KBM-7 (cell line): ENCODE data around the gene ZNF865.
A peak's percentile ranks its signal among the peaks of the same experiment; 100 is the strongest.
"Not testable (repeated sequence)": the region's sequence is repeated elsewhere in the genome, so short reads cannot be mapped to it uniquely, and the experiment has no call there.

Source experiments
- DNase-seq: peaks from one replicate; pipeline ENCODE4 v3.0.0-alpha.2; 2015
- in situ Hi-C: fragments of 300-500 bp; cut with MboI; formaldehyde crosslinking; loops from 2 replicates; pipeline ENCODE4 v1.14.3; 2020; ENCODE audit warnings: low sequenced_read_pairs, low pct_unique_long_range_greater_than_20kb, mixed read lengths

The ZNF865 gene

DNA sequence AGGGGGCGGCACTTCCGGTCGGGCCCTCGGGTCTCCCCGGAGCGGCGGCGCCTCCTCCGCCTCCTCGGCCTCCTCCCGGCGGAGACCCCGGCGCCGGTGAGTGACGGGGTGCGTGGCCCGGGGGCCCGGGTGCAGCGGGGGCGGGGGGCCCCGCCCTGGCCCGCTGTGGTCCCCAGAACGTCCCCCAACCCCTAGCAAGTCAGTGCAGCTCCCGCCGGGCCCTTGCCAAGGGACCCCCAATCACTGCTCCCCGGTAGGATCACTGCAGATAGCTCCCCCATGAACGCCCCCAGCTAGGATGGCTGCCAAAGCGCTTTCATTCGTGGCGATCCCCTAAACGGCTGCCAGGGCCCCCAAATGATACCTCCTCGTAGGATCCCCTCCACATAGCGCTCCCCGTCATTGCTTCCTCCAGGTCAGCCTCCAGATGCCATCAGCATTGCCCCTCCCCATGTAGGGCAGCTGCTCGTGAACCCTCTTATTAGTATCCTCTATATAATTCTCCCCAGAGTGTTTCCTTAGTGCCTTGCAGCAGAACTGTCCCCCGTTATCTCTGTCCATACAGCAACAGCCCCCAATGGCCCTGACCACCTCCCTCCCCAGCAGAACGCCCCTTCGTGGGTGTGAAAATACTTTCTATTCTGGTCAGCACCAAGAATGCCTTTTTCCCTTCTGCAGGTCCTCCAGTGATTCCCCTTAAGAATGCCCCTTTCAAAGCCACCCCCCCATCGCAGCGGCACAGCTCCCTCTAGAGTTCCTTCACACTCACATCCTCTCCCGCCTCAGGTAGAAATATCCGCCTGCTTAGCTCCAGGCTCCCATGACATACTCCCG, at the start of gene ZNF865:
Gene ZNF865, plus strand, starts transcription at position 11 of the 834 bp plus-strand sequence. CDS start 7,972 bp downstream, outside the sequence.
- in situ Hi-C loops, result no loop called here
- DNase-seq, result peak; percentile 86

DNA sequence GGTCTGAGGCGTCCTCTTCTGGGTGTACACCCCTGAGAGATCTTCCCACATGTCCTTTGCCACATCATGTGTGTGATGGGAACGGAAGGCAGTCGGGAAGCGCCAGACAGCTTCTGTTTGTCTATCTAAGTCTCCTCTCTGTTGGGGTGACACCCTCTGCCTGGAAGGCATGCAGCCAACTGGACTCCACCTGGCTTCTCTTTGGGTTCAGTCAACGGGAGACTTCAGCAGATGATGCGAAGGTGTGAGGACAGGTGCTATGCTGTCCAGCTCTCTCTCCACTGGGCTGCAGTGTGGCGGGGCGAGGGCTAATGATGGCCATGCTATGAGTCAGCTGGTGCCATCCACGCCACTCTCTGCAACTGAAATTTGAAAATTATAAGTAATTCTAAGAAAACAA, 45.8 kb upstream of the ZNF865 start:
- in situ Hi-C loops, result no loop called here
- DNase-seq, result no peak

DNA sequence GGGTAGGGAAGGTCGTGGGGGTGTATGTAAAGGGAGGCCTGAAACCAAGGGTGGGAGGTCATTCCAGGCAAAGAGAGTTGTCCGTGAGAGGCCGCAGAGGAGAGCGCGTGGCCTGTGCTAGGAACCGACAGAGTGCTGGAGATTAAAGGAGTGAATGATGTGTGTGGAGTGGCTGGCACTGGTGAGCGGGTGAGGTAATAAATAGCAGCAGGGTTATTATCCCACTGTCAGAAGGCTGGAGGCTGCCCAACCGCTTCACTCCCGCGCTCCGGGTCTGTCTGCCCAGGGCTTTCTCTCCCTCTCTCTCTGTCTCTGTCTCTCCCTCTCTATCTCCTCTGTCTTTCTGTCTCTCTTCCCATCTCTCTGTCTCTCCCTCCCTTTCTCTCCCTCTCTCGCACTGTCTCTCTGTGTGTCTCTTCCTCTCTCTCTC, 42.2 kb upstream of the ZNF865 start:
- in situ Hi-C loops, result no loop called here
- no peak for DNase-seq

DNA sequence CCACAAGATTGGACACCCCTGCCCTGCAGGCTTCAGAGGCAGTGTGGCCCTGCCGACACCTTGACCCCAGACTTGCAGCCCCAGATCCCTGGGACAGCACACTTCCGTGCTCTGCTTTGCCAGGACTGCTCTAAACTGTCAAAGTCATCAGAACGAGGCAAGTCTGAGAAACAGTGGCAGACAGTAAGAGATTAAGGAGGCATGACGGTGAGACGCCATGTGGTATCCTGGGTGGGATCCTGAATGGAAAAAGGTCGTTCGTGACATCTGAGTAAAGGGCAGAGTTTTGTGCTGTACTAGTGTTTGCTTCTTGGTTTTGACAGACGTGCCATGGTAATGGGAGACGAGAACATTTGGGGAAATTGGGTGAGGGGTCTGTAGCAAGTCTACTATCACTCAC, 38.6 kb upstream of the ZNF865 start:
- in situ Hi-C loops, result no loop called here
- no peak for DNase-seq

DNA sequence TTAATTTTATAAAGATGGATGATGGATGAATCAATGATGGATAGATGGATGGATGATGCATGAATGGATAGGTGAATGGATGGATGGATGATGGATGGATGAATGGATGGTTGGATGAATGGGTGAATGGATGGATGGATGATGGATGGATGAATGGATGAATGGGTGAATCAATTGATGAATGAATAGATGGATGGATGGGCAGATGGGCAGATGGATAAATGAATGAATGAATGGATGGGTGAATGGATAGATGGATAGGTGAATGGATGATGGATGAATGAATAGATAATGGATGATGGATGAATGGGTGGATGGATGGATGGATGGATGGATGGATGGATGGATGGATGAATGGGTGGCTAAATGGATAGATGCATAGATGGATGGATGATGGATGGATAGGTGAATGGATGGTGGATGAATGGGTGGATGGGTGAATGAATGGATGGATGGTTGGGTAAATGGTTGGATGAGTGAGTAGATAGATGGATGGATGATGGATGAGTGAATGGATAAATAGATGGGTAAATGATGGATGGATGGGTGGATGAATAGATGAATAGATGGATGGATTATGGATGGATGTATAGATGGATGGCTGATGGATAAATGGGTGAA, 37.6 kb upstream of the ZNF865 start:
- in situ Hi-C loops, result no loop called here
- DNase-seq, result no peak

DNA sequence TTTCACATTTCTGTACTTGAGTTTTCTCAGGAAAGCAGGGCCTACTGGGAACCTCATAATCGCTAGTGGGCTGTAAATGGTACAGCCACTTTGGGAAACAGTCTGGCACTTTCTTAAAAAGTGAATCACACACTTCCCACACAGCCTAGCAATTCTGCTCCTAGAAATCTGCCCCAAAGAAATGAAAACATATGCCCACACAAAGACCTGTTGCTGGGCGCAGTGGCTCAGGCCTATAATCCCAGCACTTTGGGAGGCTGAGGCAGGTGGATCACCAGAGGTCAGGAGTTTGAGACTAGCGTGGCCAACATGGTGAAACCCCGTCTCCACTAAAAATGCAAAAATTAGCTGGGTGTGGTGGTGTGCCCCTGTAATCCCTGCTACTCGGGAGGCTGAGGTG, 36.0 kb upstream of the ZNF865 start:
- DNase-seq, in situ Hi-C loops: not testable (repeated sequence)

DNA sequence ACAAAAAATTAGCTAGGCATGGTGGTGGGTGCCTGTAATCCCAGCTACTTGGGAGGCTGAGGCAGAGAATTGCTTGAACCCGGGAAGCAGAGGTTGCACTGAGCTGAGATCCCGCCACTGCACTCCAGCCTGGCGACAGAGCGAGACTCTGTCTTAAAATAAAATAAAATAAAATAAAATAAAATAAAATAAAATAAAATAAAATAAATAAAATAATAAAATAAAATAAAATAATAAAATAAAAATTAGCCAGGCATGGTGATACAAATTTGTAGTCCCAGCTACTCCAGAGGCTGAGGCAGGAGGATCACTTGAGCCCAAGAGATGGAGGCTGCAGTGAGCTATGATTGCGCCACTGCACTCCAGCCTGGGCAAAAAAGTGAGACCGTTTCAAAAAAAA, 31.5 kb upstream of the ZNF865 start:
- DNase-seq, in situ Hi-C loops: not testable (repeated sequence)

DNA sequence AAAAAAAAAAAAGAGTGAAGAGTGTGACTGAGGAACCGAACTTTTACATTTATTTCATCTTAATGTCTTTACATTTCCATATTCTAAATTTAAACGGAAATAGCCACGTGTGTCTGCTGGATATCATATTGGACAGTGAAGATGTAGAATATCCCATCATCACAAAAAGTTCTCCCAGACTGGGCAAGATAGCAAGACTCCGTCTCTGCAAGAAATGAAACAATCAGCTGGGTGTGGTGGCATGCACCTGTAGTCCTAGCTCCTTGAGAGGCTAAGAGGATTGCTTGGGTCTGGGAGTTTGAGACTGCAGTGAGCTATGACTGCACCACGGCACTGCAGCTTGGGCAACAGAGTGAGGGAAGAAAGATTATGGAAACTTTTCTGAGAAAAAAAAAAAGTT, 28.7 kb upstream of the ZNF865 start:
- in situ Hi-C loops, result no loop called here
- no peak for DNase-seq

DNA sequence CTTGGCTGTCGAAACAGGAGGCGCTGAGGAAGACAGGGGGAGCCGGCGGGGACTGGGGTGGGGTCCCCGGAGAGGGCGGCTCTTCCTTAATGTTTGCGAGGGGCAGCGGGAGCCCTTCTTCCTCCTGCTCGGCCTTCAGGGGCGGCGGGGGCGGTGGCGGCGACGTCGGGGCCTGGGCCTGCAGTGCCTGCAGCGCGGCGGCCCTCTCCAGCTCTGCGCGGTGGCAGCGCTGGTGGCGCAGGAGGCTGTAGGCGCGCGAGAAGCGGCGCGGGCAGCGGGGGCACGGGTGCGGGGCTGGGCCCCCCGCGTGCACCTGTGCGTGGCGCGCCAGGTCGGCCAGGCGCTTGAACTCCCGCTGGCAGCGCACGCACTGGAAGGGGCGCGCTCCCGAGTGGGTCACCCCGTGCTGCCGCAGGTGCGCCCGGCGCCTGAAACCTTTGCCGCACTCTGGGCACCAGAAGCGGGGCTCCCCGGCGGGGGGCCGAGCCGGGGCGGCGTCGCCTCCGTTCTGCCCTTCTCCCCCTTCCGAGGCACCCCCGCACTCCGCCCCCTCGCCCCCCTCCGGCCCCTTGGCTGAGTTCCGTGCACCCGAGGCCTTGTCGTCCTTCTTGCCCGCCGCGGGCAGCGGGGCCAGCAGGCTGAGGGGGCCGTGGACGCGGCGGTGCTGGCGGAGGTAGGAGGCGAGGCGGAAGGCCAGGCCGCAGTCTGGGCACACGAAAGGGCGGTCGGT, 27.3 kb upstream of the ZNF865 start:
- DNase-seq, result no peak
- in situ Hi-C loops, result no loop called here

DNA sequence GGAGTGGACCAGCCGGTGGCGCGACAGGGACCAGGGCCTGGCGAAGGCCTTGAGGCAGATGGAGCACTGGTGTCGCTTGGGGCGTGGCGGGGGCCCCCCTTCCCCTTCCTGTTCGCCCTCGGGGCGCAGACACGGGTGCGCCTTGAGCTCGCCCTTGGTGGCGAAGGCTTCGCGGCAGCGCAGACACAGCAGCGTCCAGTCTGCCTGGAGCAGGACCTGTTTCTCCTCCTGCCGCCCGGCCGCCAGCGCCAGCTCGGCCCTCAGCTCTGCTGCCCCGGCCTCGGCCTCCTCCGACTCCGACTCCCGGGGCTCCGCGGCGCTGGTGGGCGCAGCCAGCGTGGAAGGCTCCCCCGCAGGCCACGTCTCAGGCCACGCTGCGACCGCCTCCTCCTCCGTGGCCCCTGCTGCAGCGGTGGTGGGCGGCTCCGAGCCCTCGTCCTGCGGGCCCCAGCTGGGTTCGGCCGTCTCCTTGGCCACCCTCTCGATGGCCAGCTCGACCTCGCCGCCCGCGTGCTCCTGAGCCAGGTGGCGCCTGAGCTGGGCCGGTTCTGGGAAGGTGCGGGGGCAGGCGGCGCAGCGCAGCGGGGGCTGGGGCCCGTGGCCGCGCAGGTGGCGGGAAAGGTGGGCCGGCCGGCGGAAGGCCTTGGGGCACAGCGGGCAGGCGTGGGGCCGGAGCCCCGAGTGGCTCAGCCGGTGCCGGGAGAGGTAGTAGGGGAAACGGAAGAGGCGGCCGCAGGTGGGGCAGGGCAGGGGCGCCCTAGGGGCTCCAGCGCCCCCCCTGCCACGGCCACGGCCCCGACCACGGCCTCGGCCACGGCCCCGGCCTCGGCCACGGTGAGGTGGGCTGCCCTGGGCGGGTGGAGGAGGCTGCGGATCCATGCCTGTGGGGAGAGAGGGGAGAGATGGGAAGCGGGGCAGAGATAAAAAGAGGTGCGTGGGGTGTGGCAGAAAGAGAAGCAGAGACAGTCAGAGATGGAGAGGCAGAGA, 26.4 kb upstream of the ZNF865 start:
- DNase-seq, result no peak
- in situ Hi-C loops, result no loop called here

DNA sequence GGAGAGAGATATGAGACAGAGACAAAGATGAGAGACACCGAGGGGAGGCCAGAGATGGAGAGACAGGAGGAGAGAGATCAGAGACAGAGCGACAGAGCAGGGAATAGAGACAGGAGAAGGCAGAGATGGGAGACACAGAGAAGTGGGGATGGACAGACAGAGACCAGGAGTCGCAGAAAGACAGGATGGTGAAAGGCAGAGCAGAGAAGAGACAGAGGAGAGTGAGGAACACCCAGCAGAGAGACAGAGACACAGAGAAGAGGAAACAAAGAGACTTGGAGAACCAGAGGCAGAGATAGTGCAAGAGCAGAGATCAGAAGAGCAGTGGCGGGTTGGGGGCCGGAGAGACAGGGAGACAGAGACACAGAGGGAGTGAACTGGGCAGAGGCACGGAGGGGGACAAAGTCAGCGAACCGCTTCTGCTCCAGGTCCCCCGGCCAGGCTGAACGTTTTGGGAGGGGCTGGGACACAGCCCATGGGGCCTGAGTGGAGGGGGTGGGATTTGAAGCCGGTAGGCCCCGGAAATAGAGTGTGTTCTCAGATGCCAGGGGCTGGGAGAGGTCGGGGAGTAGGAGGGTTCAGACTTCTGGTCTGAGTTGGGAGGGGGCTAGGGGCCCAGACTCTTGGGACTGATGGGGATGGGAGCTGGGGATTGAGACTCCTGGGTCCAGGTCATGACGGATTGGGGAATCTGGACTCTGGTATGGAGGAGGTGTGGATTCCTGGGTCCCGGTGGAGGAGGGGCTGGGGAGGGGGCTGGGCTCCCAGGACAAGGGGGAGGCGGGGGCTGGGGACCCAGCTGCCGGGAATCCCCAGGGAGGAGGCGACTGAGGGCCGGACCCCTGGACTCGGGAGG, 25.5 kb upstream of the ZNF865 start:
- DNase-seq, result no peak
- in situ Hi-C loops, result no loop called here

DNA sequence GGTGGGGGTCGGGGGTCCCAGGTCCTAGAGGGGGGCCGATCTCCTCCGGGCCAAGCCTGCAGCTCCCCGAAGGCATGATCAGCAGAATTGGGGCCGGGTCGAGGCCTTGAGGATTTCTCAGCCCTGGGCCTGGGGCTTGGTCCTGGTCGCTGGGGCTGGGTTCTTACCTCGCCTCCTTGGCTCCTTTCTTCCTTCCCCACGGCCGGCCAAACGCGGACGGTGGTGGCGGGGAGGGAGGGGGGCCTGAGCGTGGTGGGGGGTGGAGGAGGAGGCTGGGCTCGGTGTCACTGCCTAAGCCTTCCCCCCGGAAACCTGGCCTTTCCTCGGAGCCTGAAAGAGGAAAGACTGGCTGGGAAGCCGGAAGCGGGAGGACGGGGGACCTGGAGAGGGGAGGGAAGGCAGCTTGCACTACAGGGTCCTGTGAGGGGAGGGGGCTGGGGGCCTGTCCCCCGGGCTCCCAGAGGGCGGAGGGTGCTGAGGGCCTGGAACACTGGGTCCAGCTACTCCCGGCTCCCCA, 24.8 kb upstream of the ZNF865 start, which contains the start of gene ZNF579:
Gene ZNF579, minus strand, starts transcription at position 221 of the 517 bp plus-strand sequence. CDS start 1,209 bp downstream, outside the sequence.
- in situ Hi-C loops, result no loop called here
- DNase-seq, result peak; percentile 91

DNA sequence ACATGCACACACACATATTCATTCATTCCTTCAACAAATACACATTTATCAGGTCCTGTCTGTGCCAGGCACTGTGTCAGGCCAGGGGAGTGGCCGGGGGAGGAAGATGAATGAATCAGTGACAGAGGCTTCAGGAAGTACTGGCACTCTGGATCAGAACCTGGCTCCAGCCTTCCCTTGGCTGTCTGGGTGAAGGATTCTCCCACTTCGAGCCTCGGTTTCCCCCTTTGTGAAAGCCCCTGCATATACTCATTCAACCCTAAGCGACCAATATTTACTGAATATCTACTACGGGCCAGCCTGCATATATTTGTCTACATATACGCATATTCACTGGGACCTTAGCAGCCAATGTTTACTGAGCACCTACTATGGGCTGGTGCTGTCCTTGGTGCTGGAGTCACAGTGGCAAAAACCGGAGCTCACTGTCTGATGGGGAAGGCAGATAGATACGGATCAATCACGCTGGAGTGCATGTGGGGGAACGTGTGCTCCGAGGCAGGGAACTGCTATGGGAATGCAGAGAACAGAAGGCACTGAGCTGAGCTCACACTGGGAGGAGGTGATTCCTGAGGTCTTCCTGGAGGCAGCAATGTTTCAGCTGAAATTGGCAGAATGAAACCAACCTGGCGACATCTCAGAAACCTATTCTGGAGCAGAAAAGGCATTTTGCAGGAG, 24.2 kb upstream of the ZNF865 start:
- in situ Hi-C loops, result no loop called here

DNA sequence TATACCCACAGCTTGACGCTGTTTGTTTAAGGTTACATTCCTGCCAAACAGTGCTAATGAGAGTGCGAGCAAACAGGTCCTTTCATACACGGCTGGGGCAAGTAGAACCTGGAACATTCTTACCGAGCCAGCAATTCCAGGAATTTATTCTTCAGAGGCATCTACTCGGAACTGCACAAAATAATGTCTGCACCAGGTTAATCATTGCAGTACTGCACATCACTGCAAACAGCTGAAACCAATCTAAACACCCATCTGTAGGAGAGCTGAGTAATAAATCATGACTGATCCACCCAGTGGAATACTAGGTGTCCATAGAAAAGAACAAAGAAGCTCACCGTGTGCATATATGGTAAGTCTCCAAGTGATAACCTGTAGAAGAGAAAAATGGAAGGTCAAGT, 23.6 kb upstream of the ZNF865 start:
- no peak for DNase-seq
- in situ Hi-C loops, result no loop called here

More for the DNA sequence above, 24.2 kb upstream of the ZNF865 start:
- DNase-seq, result peak; percentile 25

DNA sequence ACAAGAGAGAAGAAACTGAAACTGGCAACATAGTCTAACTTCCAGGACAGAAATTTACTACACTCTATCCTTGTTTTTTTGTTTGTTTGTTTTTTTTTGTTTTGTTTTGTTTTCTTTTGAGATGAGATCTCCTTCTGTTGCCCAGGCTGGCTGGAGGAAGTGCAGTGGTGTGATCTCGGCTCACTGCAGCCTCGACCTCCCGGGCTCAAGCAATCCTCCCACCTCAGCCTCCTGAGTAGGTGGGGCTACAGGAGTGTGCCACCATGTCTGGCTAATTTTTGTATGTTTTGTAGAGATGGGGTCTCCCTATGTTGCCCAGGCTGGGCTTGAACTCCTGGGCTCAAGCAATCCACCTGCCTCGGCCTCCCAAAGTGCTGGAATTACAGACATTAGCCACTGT, 23.2 kb upstream of the ZNF865 start:
- in situ Hi-C loops, DNase-seq: not testable (repeated sequence)

DNA sequence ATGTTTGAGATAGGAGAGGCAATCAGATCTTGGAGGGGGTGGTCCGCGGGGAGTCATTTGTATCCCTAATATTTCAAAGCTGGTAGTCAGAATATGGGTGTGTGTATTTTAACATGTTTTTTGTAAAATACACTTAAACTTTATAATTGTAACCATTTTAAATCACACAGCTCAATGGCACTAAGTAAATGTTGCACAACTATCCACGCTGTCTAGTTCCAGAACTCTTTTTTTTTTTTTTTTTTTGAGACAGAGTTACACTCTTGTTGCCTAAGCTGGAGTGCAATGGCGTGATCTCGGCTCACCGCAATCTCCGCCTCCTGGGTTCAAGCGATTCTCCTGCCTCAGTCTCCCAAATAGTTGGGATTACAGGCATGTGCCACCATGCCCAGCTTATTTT, 21.6 kb upstream of the ZNF865 start:
- in situ Hi-C loops, DNase-seq: not testable (repeated sequence)

DNA sequence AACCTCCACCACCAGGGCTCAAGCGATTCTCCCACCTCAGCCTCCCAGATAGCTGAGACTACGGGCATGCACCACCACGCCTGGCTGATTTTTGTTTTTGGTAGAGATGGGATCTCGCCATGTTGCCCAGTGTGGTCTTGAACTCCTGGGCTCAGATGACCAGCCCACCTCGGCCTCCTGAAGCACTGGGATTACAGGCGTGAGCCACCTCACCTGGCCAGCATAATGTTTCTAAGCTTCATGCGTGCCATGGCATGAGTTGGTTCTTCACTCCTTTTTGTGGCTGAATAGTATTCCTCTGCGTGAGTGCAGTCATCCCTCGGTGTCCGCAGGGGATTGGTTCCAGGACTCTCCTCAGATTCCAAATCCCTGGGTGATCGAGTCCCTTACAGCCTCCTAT, 20.6 kb upstream of the ZNF865 start:
- no peak for DNase-seq
- in situ Hi-C loops, result no loop called here
